K562 (cell line): ENCODE measurements around the gene ZNF521. TPM values are rescaled to one million over a fixed set of nuclear protein-coding genes. Genes with fewer than 3 reads are reported as not detected.

Source experiments
- ATAC-seq: fragments of 200-7000 bp; cut with Tn5 transposase; 3 replicates; pipeline ENCODE4 v1.9.1; 2020; ENCODE audit warnings: moderate library complexity
- BruUV-seq: library from RNA; stranded (reverse); fragments of 400-500 nt; replicated peaks from 2 replicates; lab custom pipeline; 2021; lab: Mats Ljungman, UMichigan
- CTCF ChIA-PET: fragments of 300-600 bp; formaldehyde crosslinking; extraction: SDS; loops from one replicate; lab custom pipeline; 2021; ENCODE audit warnings: low intra/inter-chr PET ratio; lab: Yijun Ruan, JAX
- POLR2A ChIA-PET: fragments of 300-600, 350-650 bp; sonication (Branson Sonifier 250); formaldehyde crosslinking; extraction: SDS; loops from one replicate; lab custom pipeline; 2021; ENCODE audit warnings: antibody characterized with exemption, inconsistent platforms; lab: Yijun Ruan, JAX
- DNase-seq, 4 experiments: peaks; one replicate each; pipeline versions ENCODE4 v3.0.0 to v3.0.0-alpha.2; 2011 to 2018; ENCODE audit warnings: low spot score in 3 of 4, mixed read lengths in 3 of 4; ENCODE audit errors: extremely low read depth in 1 of 4
- FAIRE-seq: peaks from 2 replicates; lab custom pipeline; 2011; peaks lifted over from hg19 to GRCh38; lab: Jason Lieb, UNC
- H2AFZ ChIP-seq: 2 replicates; pipeline ENCODE4 v1.6.0; 2011; ENCODE audit warnings: low read depth, low read length, control low read depth, inconsistent platforms
- H3K27ac ChIP-seq: fragments of 200-600 bp; 3 replicates; pipeline ENCODE4 v1.8.0; 2011; ENCODE audit warnings: low read depth, mild to moderate bottlenecking, control low read depth, inconsistent platforms, low read length, moderate library complexity, mixed read lengths; ENCODE audit errors: extremely low read depth
- H3K27me3 ChIP-seq, 2 experiments: fragments of 300-600 bp in 1 of 2; 2 replicates in 1 of 2; 3 replicates in 1 of 2; pipeline versions ENCODE4 v1.6.0 to v1.8.0; 2011; ENCODE audit warnings: inconsistent platforms in 2 of 2, low read length in 2 of 2, mild to moderate bottlenecking in 1 of 2, mixed read lengths in 1 of 2, moderate library complexity in 1 of 2; ENCODE audit not compliant: control insufficient read depth in 2 of 2, insufficient read depth in 2 of 2
- H3K36me3 ChIP-seq: fragments of 300-600 bp; 3 replicates; pipeline ENCODE4 v1.8.0; 2011; ENCODE audit warnings: mild to moderate bottlenecking, low read length, inconsistent platforms; ENCODE audit not compliant: control insufficient read depth, insufficient read depth
- H3K4me1 ChIP-seq, 2 experiments: fragments of 200-600 bp in 1 of 2; replicated peaks in 1 of 2; 2 replicates in 1 of 2; 3 replicates in 1 of 2; pipeline versions ENCODE4 v1.5.1 to v1.8.0; 2011; ENCODE audit warnings: inconsistent platforms in 2 of 2, low read length in 2 of 2, mild to moderate bottlenecking in 1 of 2, mixed read lengths in 1 of 2, moderate library complexity in 1 of 2; ENCODE audit not compliant: control insufficient read depth in 2 of 2, insufficient read depth in 2 of 2
- H3K4me2 ChIP-seq: 2 replicates; pipeline ENCODE4 v1.6.1; 2011; ENCODE audit warnings: low read length, control low read depth, inconsistent platforms, mixed read lengths; ENCODE audit not compliant: insufficient read depth
- H3K4me3 ChIP-seq: fragments of 200-600 bp; sonication (generic), shearing (Covaris generic); 2 replicates; pipeline ENCODE4 v1.5.1; 2016; ENCODE audit warnings: control low read depth, inconsistent platforms
- H3K79me2 ChIP-seq: fragments of 200-600 bp; 3 replicates; pipeline ENCODE4 v1.8.0; 2011; ENCODE audit warnings: low read length, inconsistent platforms; ENCODE audit not compliant: control insufficient read depth, insufficient read depth
- H3K9ac ChIP-seq, 2 experiments: 2 replicates each; pipeline versions ENCODE4 v1.6.0 to v1.6.1; 2011; ENCODE audit warnings: low read depth in 2 of 2, low read length in 2 of 2, control low read depth in 1 of 2, inconsistent platforms in 1 of 2, mild to moderate bottlenecking in 1 of 2, mixed read lengths in 1 of 2; ENCODE audit not compliant: insufficient read depth in 1 of 2
- H3K9me1 ChIP-seq: one replicate; pipeline ENCODE4 v1.6.0; 2011; ENCODE audit warnings: inconsistent platforms, mild to moderate bottlenecking, low read length, moderate library complexity; ENCODE audit not compliant: control insufficient read depth, insufficient read depth
- H3K9me3 ChIP-seq: replicated peaks from 2 replicates; pipeline ENCODE4 v1.5.1; 2011; ENCODE audit warnings: low read depth, low read length, inconsistent platforms; ENCODE audit not compliant: control insufficient read depth, insufficient read depth
- H4K20me1 ChIP-seq: replicated peaks from 2 replicates; pipeline ENCODE4 v1.6.1; 2011; ENCODE audit warnings: low read length, inconsistent platforms, mixed read lengths; ENCODE audit not compliant: control insufficient read depth, insufficient read depth
- BCOR ChIP-seq: fragments of 450-650 bp; IDR thresholded peaks from 2 replicates; pipeline ENCODE4 v1.6.1; 2016
- BRD4 ChIP-seq: fragments of 200-600 bp; sonication (generic); IDR thresholded peaks from 2 replicates; pipeline ENCODE4 v1.6.1; 2017; ENCODE audit warnings: inconsistent platforms
- CTBP1 ChIP-seq: fragments of 450-650 bp; IDR thresholded peaks from 2 replicates; pipeline ENCODE4 v1.6.1; 2016; ENCODE audit warnings: borderline replicate concordance
- HNRNPLL ChIP-seq: fragments of 200-400 bp; formaldehyde crosslinking; IDR thresholded peaks from 2 replicates; pipeline ENCODE4 v1.6.1; 2017; ENCODE audit warnings: low read length, low read depth, mild to moderate bottlenecking; ENCODE audit not compliant: poor library complexity, severe bottlenecking
- KAT2B ChIP-seq: IDR thresholded peaks from one replicate; pipeline ENCODE4 v1.6.1; 2012; ENCODE audit warnings: low read depth, mild to moderate bottlenecking, control low read depth, inconsistent platforms, low read length, moderate library complexity
- NFE2 ChIP-seq: IDR thresholded peaks from 2 replicates; pipeline ENCODE4 v1.6.1; 2014; ENCODE audit warnings: antibody characterized with exemption, low read depth
- RBM34 ChIP-seq: fragments of 200-400 bp; formaldehyde crosslinking; IDR thresholded peaks from 2 replicates; pipeline ENCODE4 v1.6.1; 2018; ENCODE audit warnings: low read length, borderline replicate concordance; ENCODE audit not compliant: insufficient read depth
- TCF3 ChIP-seq: sonication (generic); formaldehyde crosslinking; IDR thresholded peaks from 2 replicates; pipeline ENCODE4 v1.4.0; 2020; ENCODE audit warnings: mild to moderate bottlenecking, missing genetic modification reagents
- WGBS: fragments of 100-300 bp; shearing (Covaris generic); methylation state at CpG from one replicate; pipeline ENCODE4 v1.1.6; 2016; ENCODE audit warnings: low coverage, mixed read lengths; ENCODE audit not compliant: insufficient coverage; ENCODE audit errors: missing lambda C conversion rate; 5-methylcytosine and 5-hydroxymethylcytosine counted together
- in situ Hi-C: fragments of 300-500 bp; cut with MboI; formaldehyde crosslinking; loops from 4 replicates; pipeline ENCODE4 v1.15.0; 2018; ENCODE audit warnings: inconsistent platforms, mixed read lengths
- intact Hi-C: fragments of 100-400 bp; cut with micrococcal nuclease; formaldehyde crosslinking; loops from 2 replicates; pipeline ENCODE4 v1.14.2; 2022
- polyA plus RNA-seq, 8 experiments: library from polyadenylated mRNA; depleted of rRNA in 4 of 8; stranded (reverse) in 5 of 8; unstranded in 3 of 8; fragments of >200 nt; fragmentation: Nextera tagmentation in 2 of 8; fragmentation: Illumina TruSeq in 1 of 8; extraction: Ambion mirVana in 2 of 8; extraction: Trizol in 1 of 8; gene quantifications; 2 replicates each; pipeline versions ENCODE4 v1.2.1 to v1.2.3, GENCODE V29; 2011 to 2014; ENCODE audit warnings: inconsistent platforms in 1 of 8, missing spikeins in 1 of 8
- total RNA-seq, 7 experiments: library from RNA; depleted of rRNA in 6 of 7; stranded (reverse); fragments of >200 nt in 6 of 7; fragmentation: Illumina TruSeq in 2 of 7; extraction: Trizol in 2 of 7; gene quantifications; 2 replicates each; pipeline versions ENCODE4 v1.2.1 to v1.2.3, GENCODE V29; 2011 to 2021; ENCODE audit warnings: low replicate concordance in 1 of 7
- TF ChIP-seq, protein P1 (sequence below): IDR thresholded peaks from 3 replicates; pipeline ENCODE4 v1.6.1; 2011; ENCODE audit warnings: borderline replicate concordance, mild to moderate bottlenecking; ENCODE audit not compliant: insufficient read length, insufficient read depth
- TF ChIP-seq, protein P2 (sequence below): fragments of 250-450 bp; sonication (Bioruptor Pico); IDR thresholded peaks from 2 replicates; pipeline ENCODE4 v1.8.0; 2022; ENCODE audit warnings: inconsistent platforms

ZNF521 gene
- total and polyA plus RNA-seq, 9 of the 15 experiments (the other 6 are each of a cell fraction or from before 2014, with no cell fraction given) = 1.2 to 5.8 (median 1.6) TPM

- H3K9ac ChIP-seq = no peak overlapping the region
- no peak overlapping the region for H3K27ac ChIP-seq
- H3K9me3 ChIP-seq = no peaks in the 10 kb centered on the region
- DNase-seq (no peak), ATAC-seq (peak; percentile 21; the same call in 1 of the 3 replicates), FAIRE-seq (no peak)
- H3K9me1 ChIP-seq = no peaks in the 10 kb centered on the region
- POLR2A ChIA-PET = no interaction called here
- no peak overlapping the region for H2AFZ ChIP-seq
- no peaks in the 10 kb centered on the region for H3K27me3 ChIP-seq
- H3K79me2 ChIP-seq = no peaks in the 10 kb centered on the region
- intact Hi-C loops = no loop called here
- H3K4me2 ChIP-seq = no peak overlapping the region
- in situ Hi-C loops = no loop called here
- no TSS peak for BruUV-seq
- H3K36me3 ChIP-seq = no peaks in the 10 kb centered on the region
- CTCF ChIA-PET = no interaction called here
- H3K4me1 ChIP-seq = no peaks in the 10 kb centered on the region
- H4K20me1 ChIP-seq = no peaks in the 10 kb centered on the region
- TF ChIP-seq KAT2B (no peak), NFE2 (no peak), RBM34 (no peak), TCF3 (no peak), CTBP1 (no peak), BRD4 (no peak), HNRNPLL (no peak), BCOR (no peak)
- TF ChIP-seq, protein P1, sequence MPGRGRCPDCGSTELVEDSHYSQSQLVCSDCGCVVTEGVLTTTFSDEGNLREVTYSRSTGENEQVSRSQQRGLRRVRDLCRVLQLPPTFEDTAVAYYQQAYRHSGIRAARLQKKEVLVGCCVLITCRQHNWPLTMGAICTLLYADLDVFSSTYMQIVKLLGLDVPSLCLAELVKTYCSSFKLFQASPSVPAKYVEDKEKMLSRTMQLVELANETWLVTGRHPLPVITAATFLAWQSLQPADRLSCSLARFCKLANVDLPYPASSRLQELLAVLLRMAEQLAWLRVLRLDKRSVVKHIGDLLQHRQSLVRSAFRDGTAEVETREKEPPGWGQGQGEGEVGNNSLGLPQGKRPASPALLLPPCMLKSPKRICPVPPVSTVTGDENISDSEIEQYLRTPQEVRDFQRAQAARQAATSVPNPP = no peak
- TF ChIP-seq, protein P2, sequence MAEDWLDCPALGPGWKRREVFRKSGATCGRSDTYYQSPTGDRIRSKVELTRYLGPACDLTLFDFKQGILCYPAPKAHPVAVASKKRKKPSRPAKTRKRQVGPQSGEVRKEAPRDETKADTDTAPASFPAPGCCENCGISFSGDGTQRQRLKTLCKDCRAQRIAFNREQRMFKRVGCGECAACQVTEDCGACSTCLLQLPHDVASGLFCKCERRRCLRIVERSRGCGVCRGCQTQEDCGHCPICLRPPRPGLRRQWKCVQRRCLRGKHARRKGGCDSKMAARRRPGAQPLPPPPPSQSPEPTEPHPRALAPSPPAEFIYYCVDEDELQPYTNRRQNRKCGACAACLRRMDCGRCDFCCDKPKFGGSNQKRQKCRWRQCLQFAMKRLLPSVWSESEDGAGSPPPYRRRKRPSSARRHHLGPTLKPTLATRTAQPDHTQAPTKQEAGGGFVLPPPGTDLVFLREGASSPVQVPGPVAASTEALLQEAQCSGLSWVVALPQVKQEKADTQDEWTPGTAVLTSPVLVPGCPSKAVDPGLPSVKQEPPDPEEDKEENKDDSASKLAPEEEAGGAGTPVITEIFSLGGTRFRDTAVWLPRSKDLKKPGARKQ (CRISPR knock-in tag) = no peak
- no peak overlapping the region for H3K4me3 ChIP-seq
- WGBS = 3% methylated on average over 6 of the region's 6 CpGs
These were observed 170.9 kb downstream of the ZNF521 start for GRCh38 chr18:25180973-25181548.
